Fibroblast of lung (primary cell): ENCODE measurements around the gene AADACL4. TPM values are rescaled to one million over a fixed set of nuclear protein-coding genes. Genes with fewer than 3 reads are reported as not detected.

ENCODE experiments used
- DNase-seq, 2 donors: peaks; one replicate each; pipeline versions ENCODE4 v3.0.0 to v3.0.0-alpha.2; 2010; ENCODE audit warnings: low read depth in 2 of 2
- H2AFZ ChIP-seq: 2 replicates; pipeline ENCODE4 v1.5.1; 2012; ENCODE audit warnings: low read length, control low read depth, inconsistent platforms
- H3K27ac ChIP-seq: 2 replicates; pipeline ENCODE4 v1.5.1; 2011; ENCODE audit warnings: low read length, control low read depth; ENCODE audit not compliant: insufficient read depth
- H3K27me3 ChIP-seq: 2 replicates; pipeline ENCODE4 v1.5.1; 2011; ENCODE audit warnings: mild to moderate bottlenecking, low read length; ENCODE audit not compliant: control insufficient read depth, insufficient read depth
- H3K36me3 ChIP-seq: 2 replicates; pipeline ENCODE4 v1.5.1; 2011; ENCODE audit warnings: low read length; ENCODE audit not compliant: control insufficient read depth, insufficient read depth
- H3K4me1 ChIP-seq: 2 replicates; pipeline ENCODE4 v1.5.1; 2011; ENCODE audit warnings: low read length; ENCODE audit not compliant: control insufficient read depth, insufficient read depth; ENCODE audit errors: extremely low read depth
- H3K4me2 ChIP-seq: 2 replicates; pipeline ENCODE4 v1.5.1; 2011; ENCODE audit warnings: low read length, control low read depth; ENCODE audit not compliant: insufficient read depth; ENCODE audit errors: extremely low read depth
- H3K4me3 ChIP-seq, 4 experiments: fragments of 200-600 bp in 1 of 4; sonication (generic) in 1 of 4; replicated peaks in 1 of 4; 2 replicates each; pipeline ENCODE4 v1.5.1; 2011 to 2016; ENCODE audit warnings: low read length in 4 of 4, low read depth in 3 of 4, mild to moderate bottlenecking in 3 of 4, control low read depth in 2 of 4, inconsistent platforms in 1 of 4, mixed read lengths in 1 of 4; ENCODE audit not compliant: insufficient read depth in 1 of 4; ENCODE audit errors: control extremely low read depth in 1 of 4
- H3K79me2 ChIP-seq: 2 replicates; pipeline ENCODE4 v1.5.1; 2012; ENCODE audit warnings: mild to moderate bottlenecking, low read length, inconsistent platforms; ENCODE audit not compliant: control insufficient read depth, insufficient read depth
- H3K9ac ChIP-seq: 2 replicates; pipeline ENCODE4 v1.5.1; 2011; ENCODE audit warnings: mild to moderate bottlenecking, low read length, control low read depth; ENCODE audit not compliant: insufficient read depth
- H3K9me3 ChIP-seq: 2 replicates; pipeline ENCODE4 v1.5.1; 2012; ENCODE audit warnings: low read depth, low read length; ENCODE audit not compliant: control insufficient read depth, insufficient read depth
- H4K20me1 ChIP-seq: 2 replicates; pipeline ENCODE4 v1.5.1; 2011; ENCODE audit warnings: low read length; ENCODE audit not compliant: control insufficient read depth, insufficient read depth; ENCODE audit errors: extremely low read depth
- CTCF ChIP-seq, 2 donors: IDR thresholded peaks in 1 of 2; conservative IDR thresholded peaks in 1 of 2; 1 replicate in 1 of 2; 2 replicates in 1 of 2; pipeline ENCODE4 v1.5.1; 2011 to 2012; ENCODE audit warnings: low read length in 2 of 2, control low read depth in 1 of 2, inconsistent platforms in 1 of 2, low read depth in 1 of 2, mild to moderate bottlenecking in 1 of 2
- EZH2 ChIP-seq: IDR thresholded peaks from 2 replicates; pipeline ENCODE4 v1.5.1; 2012; ENCODE audit warnings: low read length, control low read depth, mild to moderate bottlenecking; ENCODE audit errors: missing control alignments
- polyA plus RNA-seq, 2 donors: library from polyadenylated mRNA; depleted of rRNA in 1 of 2; stranded (reverse) in 1 of 2; unstranded in 1 of 2; fragments of >200 nt; gene quantifications; 2 replicates each; pipeline ENCODE4 v1.2.1, GENCODE V29; 2011 to 2012; ENCODE audit warnings: missing spikeins in 1 of 2
- total RNA-seq: library from RNA; depleted of rRNA; stranded (reverse); fragments of >200 nt; gene quantifications from 2 replicates; pipeline ENCODE4 v1.2.1, GENCODE V29; 2014

Gene AADACL4
- total and polyA plus RNA-seq, 2 donors (not counting 1 experiment from before 2014, with no cell fraction given) = not detected

GRCh38 chr1:12648741-12649140 lies 4.9 kb downstream of the AADACL4 start:
- DNase-seq = no peak
- Histone ChIP-seq H3K9me3 (no peaks in the 10 kb centered on the region), H3K27me3 (peaks cover 4% of the 10 kb centered on the region), H3K36me3 (no peaks in the 10 kb centered on the region), H3K9ac (no peak overlapping the region), H4K20me1 (no peaks in the 10 kb centered on the region), H3K79me2 (no peaks in the 10 kb centered on the region), H3K4me3 (no peak overlapping the region), H3K4me2 (no peak overlapping the region), H3K27ac (no peak overlapping the region), H3K4me1 (no peaks in the 10 kb centered on the region), H2AFZ (no peak overlapping the region)
- TF ChIP-seq EZH2 (no peak), CTCF (conservative IDR thresholded peaks at IDR 0.05 in 1 of 2, IDR thresholded peaks at IDR 0.05 in 1 of 2; ENCODE audit: low read depth in 1 of 2, low read length in 2 of 2) (no peak)

DNA sequence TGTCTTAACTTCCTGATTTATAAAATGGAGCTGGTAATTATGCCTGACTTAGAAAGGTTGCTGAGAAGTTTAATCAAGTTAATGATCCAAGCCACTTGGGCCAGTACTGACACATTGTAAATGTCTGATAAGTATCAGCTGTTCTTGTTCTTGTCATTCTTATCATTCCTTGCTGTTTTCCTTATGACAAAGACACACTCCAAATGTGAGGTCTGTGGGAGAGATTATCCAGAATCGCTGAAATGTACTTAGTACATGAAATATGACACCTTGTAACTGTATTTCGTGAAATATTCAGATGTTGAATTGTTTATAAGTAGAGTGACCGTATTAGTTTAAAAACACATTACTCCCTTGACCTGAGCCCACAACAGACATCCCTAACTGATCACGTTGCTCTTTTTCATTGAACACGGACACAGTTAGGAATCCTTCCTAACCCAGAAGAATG lies 6.1 kb downstream of the AADACL4 start:
- peak; percentile 79 to 88 for DNase-seq
- Histone ChIP-seq H3K9me3 (no peaks in the 10 kb centered on the region), H3K27me3 (no peaks in the 10 kb centered on the region), H3K4me2 (no peak overlapping the region), H3K36me3 (no peaks in the 10 kb centered on the region), H2AFZ (no peak overlapping the region), H4K20me1 (no peaks in the 10 kb centered on the region), H3K27ac (no peak overlapping the region), H3K4me1 (no peaks in the 10 kb centered on the region), H3K9ac (no peak overlapping the region), H3K79me2 (no peaks in the 10 kb centered on the region), H3K4me3 (no peak overlapping the region)
- TF ChIP-seq EZH2 (no peak), CTCF (conservative IDR thresholded peaks at IDR 0.05 in 1 of 2, IDR thresholded peaks at IDR 0.05 in 1 of 2; ENCODE audit: low read depth in 1 of 2, low read length in 2 of 2) (no peak)

DNA sequence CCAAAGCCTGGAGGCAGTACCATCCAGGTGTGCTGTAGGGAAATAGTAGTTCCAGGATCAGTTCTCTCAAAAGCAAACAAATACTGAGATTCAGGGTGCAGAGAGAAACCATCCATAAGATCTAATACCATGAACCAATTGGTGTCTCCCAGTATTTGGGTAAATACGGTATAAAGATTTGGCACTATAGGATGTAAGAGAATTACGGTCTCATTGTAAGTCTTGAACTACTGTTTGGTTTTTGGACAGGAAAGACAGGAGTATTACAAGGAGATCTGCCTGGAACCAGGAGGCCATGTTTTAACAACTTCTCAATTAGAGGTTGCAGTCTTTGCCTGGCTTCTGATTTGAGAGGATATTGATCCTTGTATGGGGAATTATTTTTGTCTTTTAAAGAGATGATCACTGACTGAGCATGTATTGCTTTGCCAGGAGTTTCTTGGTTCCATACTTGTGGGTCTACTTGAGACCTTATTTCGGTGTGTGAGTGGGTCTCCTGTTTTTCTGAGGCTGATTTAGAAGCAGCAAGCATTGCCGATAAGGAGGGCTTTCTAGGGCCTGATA lies 10.2 kb downstream of the AADACL4 start:
- H3K4me2 ChIP-seq = no peak overlapping the region
- TF ChIP-seq CTCF (conservative IDR thresholded peaks at IDR 0.05 in 1 of 2, IDR thresholded peaks at IDR 0.05 in 1 of 2; ENCODE audit: low read depth in 1 of 2, low read length in 2 of 2) (no peak), EZH2 (no peak)
- no peak overlapping the region for H2AFZ ChIP-seq
- no peaks in the 10 kb centered on the region for H3K9me3 ChIP-seq
- H3K79me2 ChIP-seq = no peaks in the 10 kb centered on the region
- H3K27ac ChIP-seq = no peak overlapping the region
- H4K20me1 ChIP-seq = no peaks in the 10 kb centered on the region
- peaks cover 8% of the 10 kb centered on the region for H3K27me3 ChIP-seq
- peak; percentile 19 to 45 for DNase-seq
- no peaks in the 10 kb centered on the region for H3K36me3 ChIP-seq
- no peak overlapping the region for H3K4me3 ChIP-seq
- no peaks in the 10 kb centered on the region for H3K4me1 ChIP-seq
- H3K9ac ChIP-seq = no peak overlapping the region
